Activated naive CD4-positive, alpha-beta T cell treated with anti-CD3 and anti-CD28 coated beads, Interleukin-2, amount 50 U/mL, for 16 hours (primary cell): Measurements from ENCODE around the gene IFIT3.

Source experiments
- DNase-seq: peaks from one replicate; pipeline ENCODE4 v3.0.0-alpha.2; 2020

IFIT3 gene

GRCh38 chr10:89363729-89364442 is 36.1 kb downstream of the IFIT3 start:
- no peak for DNase-seq

- no peak for DNase-seq
Measured at GRCh38 chr10:89364531-89364930, 36.7 kb downstream of the IFIT3 start.

GRCh38 chr10:89367529-89367928 is 39.7 kb downstream of the IFIT3 start:
- no peak for DNase-seq

- no peak for DNase-seq
Measured at GRCh38 chr10:89368129-89368528, 40.3 kb downstream of the IFIT3 start.

GRCh38 chr10:89369156-89370105 is 41.6 kb downstream of the IFIT3 start:
- no peak for DNase-seq

- no peak for DNase-seq
Measured at GRCh38 chr10:89371079-89371478, 43.3 kb downstream of the IFIT3 start.

GRCh38 chr10:89371987-89372386 is 44.2 kb downstream of the IFIT3 start:
- no peak for DNase-seq

GRCh38 chr10:89373916-89374711 is 46.3 kb downstream of the IFIT3 start:
- DNase-seq: no peak

GRCh38 chr10:89374713-89375141 is 46.9 kb downstream of the IFIT3 start:
- DNase-seq: no peak

- no peak for DNase-seq
Measured at GRCh38 chr10:89377705-89378637, 50.2 kb downstream of the IFIT3 start, which contains the start of gene IFIT1B. IFIT1B (plus strand) TSS chr10:89378056; CDS start chr10:89378136, 80 bp downstream.

- no peak for DNase-seq
Measured at GRCh38 chr10:89379103-89379502, 51.3 kb downstream of the IFIT3 start.

GRCh38 chr10:89382757-89383156 is 55.0 kb downstream of the IFIT3 start:
- no peak for DNase-seq

GRCh38 chr10:89384474-89385340 is 56.9 kb downstream of the IFIT3 start:
- no peak for DNase-seq

- no peak for DNase-seq
Measured at GRCh38 chr10:89388806-89389205, 61.0 kb downstream of the IFIT3 start.

GRCh38 chr10:89389254-89389653 is 61.5 kb downstream of the IFIT3 start:
- DNase-seq: no peak
